Endodermal cell (in vitro differentiated cells): ENCODE data around the gene RDH14. TPM values are rescaled to one million over a fixed set of nuclear protein-coding genes. Genes with fewer than 3 reads are reported as not detected.

ENCODE experiments used
- DNase-seq: peaks from one replicate; pipeline ENCODE4 v3.0.0-alpha.2; 2017
- H3K27ac ChIP-seq: 2 replicates; pipeline ENCODE4 v1.5.1; 2013; ENCODE audit warnings: mild to moderate bottlenecking, low read depth, low read length, moderate library complexity
- H3K27me3 ChIP-seq: 2 replicates; pipeline ENCODE4 v1.6.1; 2013; ENCODE audit warnings: mild to moderate bottlenecking, low read length, moderate library complexity; ENCODE audit not compliant: insufficient read depth, control insufficient read depth, poor library complexity, severe bottlenecking
- H3K36me3 ChIP-seq: 2 replicates; pipeline ENCODE4 v1.7.0; 2013; ENCODE audit warnings: mild to moderate bottlenecking, low read length, moderate library complexity; ENCODE audit not compliant: control insufficient read depth, insufficient read depth
- H3K4me1 ChIP-seq: one replicate; pipeline ENCODE4 v1.7.0; 2013; ENCODE audit warnings: low read length; ENCODE audit not compliant: control insufficient read depth, insufficient read depth
- H3K4me3 ChIP-seq: 2 replicates; pipeline ENCODE4 v1.5.1; 2013; ENCODE audit warnings: mild to moderate bottlenecking, low read length, moderate library complexity
- H3K9ac ChIP-seq: 2 replicates; pipeline ENCODE4 v1.6.1; 2013; ENCODE audit warnings: mild to moderate bottlenecking, low read length, moderate library complexity; ENCODE audit not compliant: poor library complexity, severe bottlenecking; ENCODE audit errors: extremely low read depth
- H3K9me3 ChIP-seq: 2 replicates; pipeline ENCODE4 v1.6.1; 2013; ENCODE audit warnings: mild to moderate bottlenecking, low read length, moderate library complexity; ENCODE audit not compliant: control insufficient read depth
- H3K27ac Mint-ChIP-seq: 2 replicates; pipeline ENCODE4 v1.8.0; 2020; ENCODE audit warnings: mixed read lengths
- H3K27me3 Mint-ChIP-seq: 2 replicates; pipeline ENCODE4 v1.8.0; 2021; ENCODE audit warnings: mild to moderate bottlenecking, mixed read lengths; ENCODE audit not compliant: insufficient read depth
- H3K36me3 Mint-ChIP-seq: 2 replicates; pipeline ENCODE4 v1.8.0; 2020; ENCODE audit warnings: low read depth, mixed read lengths
- H3K4me1 Mint-ChIP-seq: 2 replicates; pipeline ENCODE4 v1.8.0; 2020; ENCODE audit warnings: mixed read lengths
- H3K4me3 Mint-ChIP-seq: 2 replicates; pipeline ENCODE4 v1.8.0; 2020; ENCODE audit warnings: mild to moderate bottlenecking, moderate library complexity, mixed read lengths
- H3K9me3 Mint-ChIP-seq: 2 replicates; pipeline ENCODE4 v1.8.0; 2020; ENCODE audit warnings: mild to moderate bottlenecking, mixed read lengths
- WGBS, 2 experiments: methylation state at CpG; one replicate each; pipeline versions ENCODE4 v1.1.5 to v1.1.7; 2013; ENCODE audit warnings: missing lambda C conversion rate in 2 of 2, mixed read lengths in 1 of 2; ENCODE audit not compliant: insufficient coverage in 1 of 2, insufficient read length in 1 of 2; 5-methylcytosine and 5-hydroxymethylcytosine counted together
- long read RNA-seq, 4 experiments: library from polyadenylated mRNA in 2 of 4; library from RNA in 1 of 4; library from capped mRNA in 1 of 4; stranded (forward) in 3 of 4; unstranded in 1 of 4; transcript quantifications; one replicate each; pipeline ENCODE4 v2.0.0, GENCODE V29; 2020 to 2021; ENCODE audit warnings: inconsistent platforms in 1 of 4
- polyA plus RNA-seq, 2 experiments: library from polyadenylated mRNA; stranded (reverse); fragments of 50-300 nt; gene quantifications; one replicate each; pipeline ENCODE4 v1.2.3, GENCODE V29; 2013
- total RNA-seq, 2 donors: library from RNA; stranded (reverse); fragmentation: NEBNext Ultra II Directional in 1 of 2; extraction: Animal tissue kit (Norgen Biotek cat#: 25700) in 1 of 2; gene quantifications; 2 replicates in 1 of 2; 3 replicates in 1 of 2; pipeline ENCODE4 v1.2.1, GENCODE V29; 2021
- TF ChIP-seq, protein P1 (sequence below): fragments of 200-600 bp; sonication (generic); conservative IDR thresholded peaks from 2 replicates; pipeline ENCODE4 v1.5.0; 2021; ENCODE audit warnings: antibody characterized with exemption, mild to moderate bottlenecking

RDH14 gene
- 10 to 100 TPM; 22.6 to 23.0 TPM for total RNA-seq
- 16.3 TPM for polyA plus RNA-seq (2013, experiment 1 of 2)
- 18.8 TPM for polyA plus RNA-seq (2013, experiment 2 of 2)
- long read RNA-seq, experiment 1, transcript RDH14-201 (2 exons, 1,587 nt): major isoform, 9 of 13 reads
- long read RNA-seq, experiment 1, partial matches to known transcripts: 0 of 13 reads
- long read RNA-seq, experiment 1, other reads (novel, unspliced or antisense): 4 of 13 reads
- long read RNA-seq, experiment 2, transcript RDH14-201 (2 exons, 1,587 nt): major isoform, 41 of 47 reads
- long read RNA-seq, experiment 2, partial matches to known transcripts: 0 of 47 reads
- long read RNA-seq, experiment 2, other reads (novel, unspliced or antisense): 6 of 47 reads
- long read RNA-seq, experiment 3, transcript RDH14-201 (2 exons, 1,587 nt): major isoform, 30 of 32 reads
- long read RNA-seq, experiment 3, partial matches to known transcripts: 0 of 32 reads
- long read RNA-seq, experiment 3, other reads (novel, unspliced or antisense): 2 of 32 reads
- long read RNA-seq, experiment 4, partial matches to known transcripts: 0 of 7 reads
- long read RNA-seq, experiment 4, other reads (novel, unspliced or antisense): 3 of 7 reads

DNA sequence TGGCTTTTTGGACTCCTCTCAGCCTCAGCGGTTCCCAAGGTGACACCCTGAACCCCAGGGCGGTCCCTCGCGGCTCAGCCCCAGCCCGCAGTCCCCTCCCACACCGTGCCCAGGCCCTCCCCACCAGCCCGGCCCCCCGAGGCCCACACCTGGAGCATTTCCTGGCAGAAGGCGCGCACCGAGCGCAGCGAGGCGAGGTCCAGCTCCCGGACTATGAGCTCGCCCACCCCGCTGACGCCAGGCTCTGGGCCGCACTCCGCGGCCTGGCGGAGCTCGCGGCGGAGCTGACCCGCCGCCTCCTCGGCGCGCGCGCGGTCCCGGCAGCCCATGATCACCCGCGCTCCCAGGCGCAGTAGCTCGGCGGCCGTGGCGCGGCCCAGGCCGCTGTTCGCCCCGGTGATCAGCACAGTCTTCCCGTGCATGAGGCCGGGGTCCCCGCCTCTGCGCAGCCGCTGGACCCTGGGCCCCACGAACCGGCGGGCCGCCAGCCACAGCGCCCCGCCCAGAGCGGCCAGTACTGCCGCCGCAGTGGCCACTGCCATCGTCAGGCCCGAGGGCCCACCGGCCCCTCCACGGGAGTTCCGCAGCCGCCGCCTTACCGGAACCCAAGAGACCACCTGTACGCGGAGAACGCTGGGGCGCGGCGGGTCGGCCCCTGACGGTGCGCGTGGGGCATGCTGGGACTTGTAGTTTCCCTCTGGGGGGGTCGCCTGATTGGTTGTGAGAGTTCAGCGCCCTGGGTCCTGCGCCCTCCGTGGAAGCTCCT lies at the start of gene RDH14:
TSS of gene RDH14 (minus strand) at position 623 of the 766 bp plus-strand sequence. CDS start at position 542, 81 bp downstream.
- peaks cover 7% of the 10 kb centered on the region for H3K4me1 ChIP-seq
- TF ChIP-seq, protein P1, sequence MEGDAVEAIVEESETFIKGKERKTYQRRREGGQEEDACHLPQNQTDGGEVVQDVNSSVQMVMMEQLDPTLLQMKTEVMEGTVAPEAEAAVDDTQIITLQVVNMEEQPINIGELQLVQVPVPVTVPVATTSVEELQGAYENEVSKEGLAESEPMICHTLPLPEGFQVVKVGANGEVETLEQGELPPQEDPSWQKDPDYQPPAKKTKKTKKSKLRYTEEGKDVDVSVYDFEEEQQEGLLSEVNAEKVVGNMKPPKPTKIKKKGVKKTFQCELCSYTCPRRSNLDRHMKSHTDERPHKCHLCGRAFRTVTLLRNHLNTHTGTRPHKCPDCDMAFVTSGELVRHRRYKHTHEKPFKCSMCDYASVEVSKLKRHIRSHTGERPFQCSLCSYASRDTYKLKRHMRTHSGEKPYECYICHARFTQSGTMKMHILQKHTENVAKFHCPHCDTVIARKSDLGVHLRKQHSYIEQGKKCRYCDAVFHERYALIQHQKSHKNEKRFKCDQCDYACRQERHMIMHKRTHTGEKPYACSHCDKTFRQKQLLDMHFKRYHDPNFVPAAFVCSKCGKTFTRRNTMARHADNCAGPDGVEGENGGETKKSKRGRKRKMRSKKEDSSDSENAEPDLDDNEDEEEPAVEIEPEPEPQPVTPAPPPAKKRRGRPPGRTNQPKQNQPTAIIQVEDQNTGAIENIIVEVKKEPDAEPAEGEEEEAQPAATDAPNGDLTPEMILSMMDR: no peak
- Mint-ChIP-seq H3K9me3 (no peaks in the 10 kb centered on the region), H3K27ac (peak within 1 kb of the TSS; percentile 84), H3K36me3 (peaks cover 6% of the 10 kb centered on the region), H3K4me1 (peaks cover 22% of the 10 kb centered on the region), H3K27me3 (no peaks in the 10 kb centered on the region), H3K4me3 (peak within 1 kb of the TSS; percentile 82)
- WGBS, 2 experiments: 0% methylated on average over 16 to 81 of the region's 81 CpGs
- H3K4me3 ChIP-seq: peak within 1 kb of the TSS; percentile 86
- H3K27me3 ChIP-seq: no peaks in the 10 kb centered on the region
- peak; percentile 99 for DNase-seq
- peaks cover 11% of the 10 kb centered on the region for H3K36me3 ChIP-seq
- peak within 1 kb of the TSS; percentile 64 for H3K27ac ChIP-seq
- peak within 1 kb of the TSS; percentile 56 for H3K9ac ChIP-seq
- H3K9me3 ChIP-seq: peaks cover 6% of the 10 kb centered on the region

GRCh38 chr2:18610090-18610489 lies 49.6 kb upstream of the RDH14 start:
- DNase-seq: no peak
- Histone ChIP-seq H3K4me1 (no peaks in the 10 kb centered on the region), H3K36me3 (no peaks in the 10 kb centered on the region), H3K4me3 (no peak overlapping the region), H3K9me3 (no peaks in the 10 kb centered on the region), H3K27ac (no peak overlapping the region), H3K9ac (no peak overlapping the region), H3K27me3 (no peaks in the 10 kb centered on the region)
- H3K4me3 Mint-ChIP-seq: no peak overlapping the region
- H3K9me3 Mint-ChIP-seq: no peaks in the 10 kb centered on the region
- TF ChIP-seq, protein P1: no peak
- no peaks in the 10 kb centered on the region for H3K36me3 Mint-ChIP-seq
- H3K27ac Mint-ChIP-seq: no peak overlapping the region
- 86% methylated on average over 1 of the region's 1 CpG; no CpG with 5 or more reads in 1 of the 2 experiments for WGBS, 2 experiments
- no peaks in the 10 kb centered on the region for H3K27me3 Mint-ChIP-seq
- peaks cover 4% of the 10 kb centered on the region for H3K4me1 Mint-ChIP-seq

DNA sequence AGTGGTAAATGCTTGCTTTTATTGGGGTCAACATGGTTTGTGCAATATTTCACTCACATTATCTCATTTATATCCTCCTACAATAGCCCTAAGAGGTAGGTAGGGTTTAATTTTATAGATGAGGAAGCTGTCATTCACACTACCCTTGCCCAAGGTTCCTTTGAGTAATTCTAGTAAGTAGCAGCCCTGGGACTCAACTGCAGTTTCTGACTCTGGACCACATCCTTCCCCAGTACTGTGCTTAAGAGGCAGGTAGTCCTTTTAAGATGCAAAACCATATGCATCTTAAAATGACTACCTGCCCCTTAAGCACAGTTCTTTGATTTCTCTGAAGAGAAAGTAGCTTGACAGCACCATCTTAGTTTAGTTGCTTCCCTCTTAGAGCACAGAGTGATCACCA lies 44.7 kb upstream of the RDH14 start:
- no peak overlapping the region for H3K9ac ChIP-seq
- Mint-ChIP-seq H3K4me1 (no peaks in the 10 kb centered on the region), H3K36me3 (no peaks in the 10 kb centered on the region), H3K4me3 (no peak overlapping the region), H3K27ac (no peak overlapping the region), H3K9me3 (no peaks in the 10 kb centered on the region), H3K27me3 (no peaks in the 10 kb centered on the region)
- no peaks in the 10 kb centered on the region for H3K9me3 ChIP-seq
- DNase-seq: no peak
- H3K27me3 ChIP-seq: no peaks in the 10 kb centered on the region
- H3K4me3 ChIP-seq: no peak overlapping the region
- H3K36me3 ChIP-seq: no peaks in the 10 kb centered on the region
- H3K27ac ChIP-seq: no peak overlapping the region
- H3K4me1 ChIP-seq: no peaks in the 10 kb centered on the region
- TF ChIP-seq, protein P1: no peak
